GM19240 (cell line): Measurements from ENCODE around the gene CLEC7A.

Experiments used
- DNase-seq: peaks from one replicate; pipeline ENCODE4 v3.0.0; 2011; ENCODE audit warnings: low spot score; ENCODE audit not compliant: insufficient read length

CLEC7A gene

DNA sequence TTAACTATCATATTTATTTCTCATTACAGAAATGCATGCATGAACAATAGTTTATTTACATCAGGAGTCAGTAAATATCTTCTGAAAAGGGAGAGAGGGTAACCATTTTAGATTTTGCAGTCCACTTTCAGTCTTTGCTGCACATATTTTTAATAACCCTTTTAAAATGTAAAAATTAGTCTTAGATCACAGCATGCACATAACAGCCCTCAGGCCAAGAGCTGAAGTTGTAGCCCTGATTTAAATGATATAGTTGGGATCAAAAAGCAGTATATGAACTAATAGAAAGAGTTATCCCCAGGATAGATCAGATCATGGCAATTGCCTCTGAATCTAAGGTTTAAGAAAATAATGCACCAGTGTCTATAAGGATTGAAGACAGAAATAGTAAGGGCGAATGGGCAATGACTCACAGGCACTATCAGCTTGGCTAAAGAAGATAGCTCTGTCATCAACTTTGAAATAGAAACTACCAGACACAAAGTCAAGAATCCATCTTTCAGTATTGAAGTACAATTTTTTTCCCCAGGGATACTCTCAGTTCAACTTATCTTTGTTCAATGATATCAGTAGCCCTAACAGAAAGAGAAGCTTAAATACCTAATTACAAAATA, 13.1 kb upstream of the CLEC7A start:
- DNase-seq = no peak

DNA sequence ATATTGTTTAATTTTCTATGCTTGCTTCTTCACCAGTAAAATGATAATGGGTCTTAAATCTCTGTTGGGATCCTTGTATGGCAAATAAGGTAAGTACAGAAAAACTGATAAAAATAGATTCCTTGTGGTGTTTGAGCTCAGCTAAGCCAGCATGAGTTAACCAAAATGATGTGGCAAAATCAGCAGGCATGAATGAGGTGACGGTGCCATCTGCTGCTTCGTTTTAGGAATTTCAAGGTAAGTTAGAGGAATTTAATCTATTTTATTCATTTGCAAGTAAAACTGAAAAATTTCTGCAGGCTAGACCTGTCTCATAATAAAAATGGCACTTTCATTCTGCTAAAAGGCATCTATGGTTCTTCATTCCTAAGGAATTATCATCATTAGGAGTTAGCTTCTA, 10.0 kb upstream of the CLEC7A start:
- DNase-seq = peak; percentile 11

DNA sequence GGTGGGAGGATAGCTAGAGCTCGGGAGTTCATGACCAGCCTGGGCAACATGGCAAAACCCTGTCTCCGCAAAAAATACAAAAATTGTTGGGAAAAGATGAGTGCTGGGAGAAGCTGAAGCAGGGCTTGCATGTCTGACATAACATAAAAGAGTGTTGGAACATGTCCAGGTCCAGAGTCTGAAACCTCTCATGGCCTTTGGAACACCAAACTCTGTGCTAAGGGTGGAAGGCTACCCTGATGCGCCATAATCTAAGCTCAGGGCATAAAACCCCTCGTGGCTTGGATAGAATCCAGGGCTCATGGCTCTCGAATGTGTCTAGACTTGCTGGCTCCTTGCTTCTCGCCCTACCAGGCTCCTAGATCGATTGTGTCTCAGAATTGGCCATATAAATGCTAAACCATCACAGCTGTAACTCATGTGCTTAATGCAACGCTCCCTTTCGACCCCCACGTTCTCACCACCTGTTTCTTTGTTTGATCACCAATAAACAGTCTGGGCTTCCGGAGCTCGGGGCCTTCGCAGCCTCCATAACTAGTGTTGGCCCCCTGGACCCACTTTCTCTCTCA, 6.7 kb upstream of the CLEC7A start:
- DNase-seq = no peak

DNA sequence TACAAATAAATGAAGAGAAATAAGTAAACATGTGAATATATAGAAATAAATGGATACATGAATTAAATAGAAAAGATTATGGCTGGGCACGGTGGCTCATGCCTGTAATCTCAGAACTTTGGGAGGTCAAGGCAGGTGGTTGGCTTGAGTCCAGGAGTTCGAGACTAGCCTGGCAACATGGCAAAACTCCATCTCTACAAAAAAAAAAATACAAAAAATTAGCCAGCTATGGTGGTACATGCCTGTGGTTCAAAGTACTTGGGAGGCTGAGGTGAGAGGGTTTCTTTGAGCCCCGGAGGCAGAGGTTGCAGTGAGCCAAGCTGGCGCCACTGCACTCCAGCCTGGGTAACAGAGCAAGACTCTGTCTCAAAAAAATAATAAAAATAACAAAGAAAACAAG, 5.1 kb upstream of the CLEC7A start:
- DNase-seq = no peak

DNA sequence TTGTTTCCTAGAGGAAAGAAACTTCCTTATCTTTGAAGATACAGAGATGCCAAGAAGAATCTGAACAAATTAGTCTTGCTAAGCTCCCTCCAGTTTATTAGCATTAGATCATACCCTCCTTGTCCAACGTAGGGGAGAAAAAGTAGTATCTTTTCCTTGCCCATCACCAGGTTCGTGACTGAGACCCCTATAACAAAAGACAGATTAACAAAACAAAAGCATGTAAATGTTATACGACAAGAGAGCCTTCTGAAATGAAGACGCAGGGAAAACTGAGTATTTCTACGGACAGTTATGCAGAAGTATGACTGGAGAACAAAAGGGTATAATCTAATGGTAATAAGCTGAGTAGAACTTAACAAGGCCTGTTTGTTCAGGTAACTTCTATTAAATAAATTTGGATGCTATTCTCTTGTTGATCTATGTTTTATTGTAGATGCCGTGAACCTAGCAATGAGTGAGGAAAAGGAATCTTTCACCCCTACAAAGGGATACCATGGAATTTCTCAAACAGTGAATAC, 2.9 kb upstream of the CLEC7A start:
- DNase-seq = no peak

GRCh38 chr12:10131111-10131690, 1.2 kb upstream of the CLEC7A start:
- DNase-seq = no peak

DNA sequence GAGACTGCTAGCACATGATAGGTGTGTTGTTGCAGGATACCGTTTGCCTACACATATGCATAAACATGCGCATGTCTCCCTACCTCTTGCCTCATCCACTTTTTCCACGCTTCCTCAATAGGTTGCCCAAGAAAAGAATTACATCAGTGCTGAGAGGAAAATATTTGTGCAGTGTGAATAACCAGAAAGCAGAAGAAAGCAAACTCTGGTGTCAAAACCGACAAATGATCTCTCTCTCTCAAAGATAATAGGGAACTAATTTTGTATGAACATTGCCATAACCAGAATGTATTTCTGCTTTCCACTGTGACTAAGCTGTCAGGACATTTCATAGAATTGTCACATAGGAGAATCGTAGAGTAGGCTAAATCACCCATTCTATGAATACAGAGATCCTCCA, 1.3 kb downstream of the CLEC7A start:
- no peak for DNase-seq

- no peak for DNase-seq
Observed at GRCh38 chr12:10126413-10126812, 3.6 kb downstream of the CLEC7A start.

GRCh38 chr12:10122689-10123088, 7.3 kb downstream of the CLEC7A start:
- no peak for DNase-seq

- no peak for DNase-seq
Observed at GRCh38 chr12:10121278-10121677, 8.7 kb downstream of the CLEC7A start.

DNA sequence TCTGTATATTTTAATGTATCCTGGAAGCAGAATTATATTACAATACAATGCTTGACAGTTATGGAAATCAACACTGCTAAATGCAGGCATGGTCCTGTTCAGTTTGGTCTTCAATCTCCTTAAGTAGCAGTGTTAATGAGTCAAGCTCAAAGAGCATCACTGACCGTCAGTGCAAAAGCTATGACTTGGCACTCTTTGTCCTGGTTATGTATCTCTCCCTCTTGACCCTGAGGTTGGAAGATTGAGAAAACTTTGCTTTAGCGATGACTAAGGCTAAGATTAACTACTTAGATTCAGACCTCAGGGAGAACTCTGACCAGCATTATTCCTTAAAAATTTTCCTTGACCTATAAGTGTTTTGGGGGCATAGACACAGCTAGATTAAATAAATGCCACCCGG, 10.9 kb downstream of the CLEC7A start:
- DNase-seq = no peak

DNA sequence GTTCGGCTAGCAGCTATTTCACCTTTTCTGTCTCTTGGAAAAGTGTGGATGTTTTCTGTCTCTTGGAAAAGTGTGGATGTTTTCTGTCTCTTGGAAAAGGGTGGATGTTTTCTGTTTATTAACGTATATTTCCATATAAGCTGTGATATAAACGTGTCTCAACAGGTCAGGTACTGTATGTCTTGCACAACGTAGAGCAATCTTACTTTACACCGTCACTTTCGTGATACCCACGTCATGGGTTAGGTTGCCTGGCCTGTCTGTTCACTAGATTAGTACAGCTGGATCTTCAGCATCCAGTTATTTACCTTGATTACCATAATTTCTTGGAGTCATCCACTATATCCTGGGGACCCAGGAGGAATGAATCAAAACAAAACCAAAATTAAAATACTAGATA, 14.1 kb downstream of the CLEC7A start:
- DNase-seq = no peak

- no peak for DNase-seq
Observed at GRCh38 chr12:10115311-10115710, 14.7 kb downstream of the CLEC7A start.

GRCh38 chr12:10113920-10114319, 16.1 kb downstream of the CLEC7A start:
- no peak for DNase-seq

DNA sequence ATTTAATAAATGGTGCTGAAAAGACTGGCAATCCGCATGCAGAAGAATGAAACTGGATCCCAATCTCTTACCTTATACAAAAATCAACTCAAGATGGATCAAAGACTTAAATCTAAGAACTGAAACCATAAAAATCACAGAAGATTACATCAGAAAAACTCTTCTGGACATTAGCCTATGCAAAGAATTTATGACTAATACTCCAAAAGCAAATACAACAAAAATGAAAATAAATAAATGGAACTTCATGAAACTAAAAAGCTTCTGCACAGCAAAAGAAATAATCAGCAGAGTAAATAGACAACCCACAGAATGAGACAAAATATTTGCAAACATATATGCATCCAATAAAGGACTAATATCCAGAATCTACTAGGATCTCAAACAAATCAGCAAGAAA, 16.9 kb downstream of the CLEC7A start:
- DNase-seq = no peak

- no peak for DNase-seq
Observed at GRCh38 chr12:10111451-10111850, 18.5 kb downstream of the CLEC7A start.

- no peak for DNase-seq
Observed at GRCh38 chr12:10110256-10110844, 19.6 kb downstream of the CLEC7A start.

- no peak for DNase-seq
Observed at GRCh38 chr12:10102322-10102721, 27.7 kb downstream of the CLEC7A start.

DNA sequence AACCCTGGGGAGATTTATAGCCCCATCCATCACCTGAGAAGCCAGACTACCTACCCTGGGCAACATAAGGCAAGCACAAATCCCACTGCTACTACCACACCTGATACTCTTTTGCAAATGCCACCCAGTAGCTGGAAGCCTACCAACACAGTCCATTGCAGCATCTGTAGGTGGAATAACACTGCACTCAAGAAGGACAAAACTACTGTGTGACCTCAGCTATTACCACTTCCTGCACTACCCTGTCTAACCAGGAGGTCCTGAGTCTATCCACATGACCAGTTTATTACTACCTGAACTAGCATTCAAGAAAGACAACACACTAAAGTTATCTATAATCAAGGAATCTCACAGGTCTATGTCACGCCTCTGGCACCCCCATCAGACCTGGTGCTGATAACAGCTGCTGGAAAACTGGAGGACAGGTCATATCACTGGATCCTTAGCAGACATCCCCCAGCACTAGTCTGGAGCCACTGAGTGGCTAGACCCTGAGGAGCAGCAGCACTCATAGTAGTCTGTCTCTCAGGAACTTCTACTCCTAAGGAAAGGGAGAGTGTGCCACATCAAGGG, 28.3 kb downstream of the CLEC7A start:
- DNase-seq = no peak

DNA sequence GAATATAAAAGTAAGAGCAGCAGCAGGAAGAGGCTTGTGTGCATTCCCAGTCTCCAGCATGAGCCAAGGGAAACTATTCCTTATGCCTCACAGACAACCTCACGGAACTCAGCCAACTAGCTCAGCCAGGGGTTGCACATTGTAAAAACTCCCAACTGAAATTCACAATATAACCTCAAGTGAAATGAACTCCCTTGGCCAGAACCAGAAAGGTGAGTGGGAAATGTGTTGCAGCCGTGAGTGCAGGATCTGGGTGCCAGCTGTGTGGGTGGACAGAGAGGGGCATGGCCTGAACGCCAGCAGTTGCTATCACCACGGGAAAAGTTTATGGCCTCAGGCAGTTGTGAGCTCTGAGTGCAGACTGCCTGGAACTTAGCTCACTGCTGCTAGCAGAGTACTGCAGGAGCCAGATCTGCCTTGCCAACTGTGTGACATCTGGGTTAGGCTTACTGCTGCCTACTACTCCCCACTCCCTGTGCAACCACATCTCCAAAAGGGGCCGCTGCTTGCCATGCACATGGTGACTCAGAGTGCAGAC, 28.9 kb downstream of the CLEC7A start:
- no peak for DNase-seq

DNA sequence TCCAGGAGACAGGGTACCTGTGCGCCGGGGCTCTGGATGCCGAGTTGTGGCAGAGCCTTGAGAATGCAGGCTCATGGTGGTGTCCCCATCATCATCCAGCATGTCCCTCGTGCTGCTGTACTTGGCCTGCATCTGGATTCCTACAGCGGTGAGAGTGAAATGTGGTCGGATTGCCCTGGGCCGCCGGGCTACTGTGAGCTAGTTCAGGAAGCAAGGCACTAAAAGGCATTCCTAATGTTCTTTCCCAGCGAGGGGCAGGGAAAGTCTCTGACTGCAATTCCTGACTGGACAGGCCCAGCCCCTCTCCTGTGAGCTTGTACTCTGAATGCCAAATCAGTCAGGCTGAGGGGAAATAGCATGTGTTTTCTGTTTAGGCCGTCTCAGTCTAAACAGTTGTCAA, 31.2 kb downstream of the CLEC7A start, which contains the start of gene CLEC1A:
CLEC1A (minus strand) TSS at position 195 of the 400 bp plus-strand sequence; CDS start at position 132, 63 bp downstream.
- DNase-seq = no peak

- no peak for DNase-seq
Observed at GRCh38 chr12:10097521-10097920, 32.5 kb downstream of the CLEC7A start.
